GM12892 (cell line): ENCODE results near the gene PSMD3.

Source experiments
- POLR2A ChIP-seq: IDR thresholded peaks from 2 replicates; pipeline ENCODE4 v1.6.1; 2011; ENCODE audit warnings: low read depth, low read length, control low read depth
- POLR2AphosphoS5 ChIP-seq: IDR thresholded peaks from 2 replicates; pipeline ENCODE4 v1.6.1; 2011; ENCODE audit warnings: low read depth, low read length, control low read depth
- TAF1 ChIP-seq: IDR thresholded peaks from 2 replicates; pipeline ENCODE4 v1.6.1; 2011; ENCODE audit warnings: low read depth, mild to moderate bottlenecking, control low read depth, low read length, borderline replicate concordance

DNA sequence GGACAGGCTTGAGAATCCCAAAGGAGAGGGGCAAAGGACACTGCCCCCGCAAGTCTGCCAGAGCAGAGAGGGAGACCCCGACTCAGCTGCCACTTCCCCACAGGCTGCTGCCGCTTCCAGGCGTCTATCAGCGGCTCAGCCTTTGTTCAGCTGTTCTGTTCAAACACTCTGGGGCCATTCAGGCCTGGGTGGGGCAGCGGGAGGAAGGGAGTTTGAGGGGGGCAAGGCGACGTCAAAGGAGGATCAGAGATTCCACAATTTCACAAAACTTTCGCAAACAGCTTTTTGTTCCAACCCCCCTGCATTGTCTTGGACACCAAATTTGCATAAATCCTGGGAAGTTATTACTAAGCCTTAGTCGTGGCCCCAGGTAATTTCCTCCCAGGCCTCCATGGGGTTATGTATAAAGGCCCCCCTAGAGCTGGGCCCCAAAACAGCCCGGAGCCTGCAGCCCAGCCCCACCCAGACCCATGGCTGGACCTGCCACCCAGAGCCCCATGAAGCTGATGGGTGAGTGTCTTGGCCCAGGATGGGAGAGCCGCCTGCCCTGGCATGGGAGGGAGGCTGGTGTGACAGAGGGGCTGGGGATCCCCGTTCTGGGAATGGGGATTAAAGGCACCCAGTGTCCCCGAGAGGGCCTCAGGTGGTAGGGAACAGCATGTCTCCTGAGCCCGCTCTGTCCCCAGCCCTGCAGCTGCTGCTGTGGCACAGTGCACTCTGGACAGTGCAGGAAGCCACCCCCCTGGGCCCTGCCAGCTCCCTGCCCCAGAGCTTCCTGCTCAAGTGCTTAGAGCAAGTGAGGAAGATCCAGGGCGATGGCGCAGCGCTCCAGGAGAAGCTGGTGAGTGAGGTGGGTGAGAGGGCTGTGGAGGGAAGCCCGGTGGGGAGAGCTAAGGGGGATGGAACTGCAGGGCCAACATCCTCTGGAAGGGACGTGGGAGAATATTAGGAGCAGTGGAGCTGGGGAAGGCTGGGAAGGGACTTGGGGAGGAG, 34.7 kb downstream of the PSMD3 start, which contains the start of gene CSF3:
- TF ChIP-seq POLR2A (no peak), POLR2AphosphoS5 (no peak), TAF1 (no peak)
